Keratinocyte (primary cell): ENCODE data around the gene PPAT. TPM values are rescaled to one million over a fixed set of nuclear protein-coding genes. Genes with fewer than 3 reads are reported as not detected.

ENCODE experiments used
- DNase-seq: peaks from one replicate; pipeline ENCODE4 v3.0.0-alpha.2; 2011; ENCODE audit warnings: low read depth, missing footprints, low spot score
- FAIRE-seq: peaks from 2 replicates; lab custom pipeline; 2011; peaks lifted over from hg19 to GRCh38; lab: Jason Lieb, UNC
- H2AFZ ChIP-seq: 2 replicates; pipeline ENCODE4 v1.6.0; 2012; ENCODE audit warnings: low read length, control low read depth, inconsistent platforms; ENCODE audit not compliant: control insufficient read depth
- H3K27ac ChIP-seq: 2 replicates; pipeline ENCODE4 v1.5.1; 2011; ENCODE audit warnings: low read length; ENCODE audit not compliant: control insufficient read depth, insufficient read depth
- H3K27me3 ChIP-seq: 3 replicates; pipeline ENCODE4 v1.6.0; 2011; ENCODE audit warnings: low read length; ENCODE audit not compliant: control insufficient read depth, insufficient read depth; ENCODE audit errors: extremely low read depth
- H3K36me3 ChIP-seq, 2 experiments: 2 replicates in 1 of 2; 3 replicates in 1 of 2; pipeline ENCODE4 v1.5.1; 2011; ENCODE audit warnings: low read length in 2 of 2, mild to moderate bottlenecking in 1 of 2; ENCODE audit not compliant: control insufficient read depth in 2 of 2, insufficient read depth in 2 of 2; ENCODE audit errors: extremely low read depth in 1 of 2
- H3K4me1 ChIP-seq: 3 replicates; pipeline ENCODE4 v1.5.1; 2011; ENCODE audit warnings: low read length; ENCODE audit not compliant: control insufficient read depth, insufficient read depth; ENCODE audit errors: extremely low read depth
- H3K4me2 ChIP-seq: 3 replicates; pipeline ENCODE4 v1.6.0; 2011; ENCODE audit warnings: low read depth, low read length; ENCODE audit not compliant: control insufficient read depth, insufficient read depth; ENCODE audit errors: extremely low read depth
- H3K4me3 ChIP-seq, 3 experiments: fragments of 200-600 bp in 1 of 3; sonication (generic) in 1 of 3; 2 replicates in 2 of 3; 3 replicates in 1 of 3; pipeline ENCODE4 v1.5.1; 2011 to 2016; ENCODE audit warnings: low read length in 3 of 3, mild to moderate bottlenecking in 3 of 3, control low read depth in 2 of 3, inconsistent platforms in 1 of 3, low read depth in 1 of 3, mixed read lengths in 1 of 3, mixed run types in 1 of 3, moderate library complexity in 1 of 3; ENCODE audit not compliant: control insufficient read depth in 2 of 3, insufficient read depth in 2 of 3; ENCODE audit errors: extremely low read depth in 1 of 3
- H3K79me2 ChIP-seq: 2 replicates; pipeline ENCODE4 v1.6.0; 2012; ENCODE audit warnings: low read length; ENCODE audit not compliant: control insufficient read depth, insufficient read depth
- H3K9ac ChIP-seq: 3 replicates; pipeline ENCODE4 v1.6.0; 2011; ENCODE audit warnings: low read length; ENCODE audit not compliant: control insufficient read depth, insufficient read depth; ENCODE audit errors: extremely low read depth
- H3K9me1 ChIP-seq: 3 replicates; pipeline ENCODE4 v1.6.0; 2011; ENCODE audit warnings: low read length; ENCODE audit not compliant: control insufficient read depth, insufficient read depth; ENCODE audit errors: extremely low read depth
- H3K9me3 ChIP-seq: 2 replicates; pipeline ENCODE4 v1.5.1; 2012; ENCODE audit warnings: low read depth, low read length; ENCODE audit not compliant: control insufficient read depth
- H4K20me1 ChIP-seq: 3 replicates; pipeline ENCODE4 v1.6.0; 2011; ENCODE audit warnings: low read length; ENCODE audit not compliant: control insufficient read depth, insufficient read depth; ENCODE audit errors: extremely low read depth
- EZH2 ChIP-seq: IDR thresholded peaks from one replicate; pipeline ENCODE4 v1.6.1; 2012; ENCODE audit warnings: inconsistent platforms, mild to moderate bottlenecking, low read length, moderate library complexity
- dilution Hi-C: fragments of 300-500 bp; cut with MboI; formaldehyde crosslinking; loops from one replicate; pipeline ENCODE4 v1.7.0; 2020; ENCODE audit warnings: low sequenced_read_pairs; ENCODE audit not compliant: extremely low pct_ligation_motif_present
- polyA plus RNA-seq, 5 experiments: library from polyadenylated mRNA; depleted of rRNA in 3 of 5; stranded (reverse) in 3 of 5; stranded (forward) in 1 of 5; unstranded in 1 of 5; fragments of >200 nt; gene quantifications; 1 replicate in 1 of 5; 2 replicates in 3 of 5; 3 replicates in 1 of 5; pipeline versions ENCODE4 v1.2.1 to v1.2.3, GENCODE V29; 2011 to 2012; ENCODE audit warnings: missing spikeins in 2 of 5, low read depth in 1 of 5, low replicate concordance in 1 of 5
- TF ChIP-seq, protein P1 (sequence below), 3 experiments: IDR thresholded peaks in 1 of 3; conservative IDR thresholded peaks in 1 of 3; optimal IDR thresholded peaks in 1 of 3; 2 replicates in 2 of 3; 3 replicates in 1 of 3; pipeline versions ENCODE3 to v1.5.1; 2011; ENCODE audit warnings: low read length in 3 of 3, mild to moderate bottlenecking in 3 of 3, moderate library complexity in 2 of 3, control low read depth in 1 of 3, inconsistent platforms in 1 of 3; ENCODE audit not compliant: insufficient read depth in 2 of 3; ENCODE audit errors: extremely low read depth in 1 of 3

The PPAT gene
- polyA plus RNA-seq, 1 donor (not counting 4 experiments of a cell fraction or from before 2014, with no cell fraction given) = 24.9 TPM

DNA sequence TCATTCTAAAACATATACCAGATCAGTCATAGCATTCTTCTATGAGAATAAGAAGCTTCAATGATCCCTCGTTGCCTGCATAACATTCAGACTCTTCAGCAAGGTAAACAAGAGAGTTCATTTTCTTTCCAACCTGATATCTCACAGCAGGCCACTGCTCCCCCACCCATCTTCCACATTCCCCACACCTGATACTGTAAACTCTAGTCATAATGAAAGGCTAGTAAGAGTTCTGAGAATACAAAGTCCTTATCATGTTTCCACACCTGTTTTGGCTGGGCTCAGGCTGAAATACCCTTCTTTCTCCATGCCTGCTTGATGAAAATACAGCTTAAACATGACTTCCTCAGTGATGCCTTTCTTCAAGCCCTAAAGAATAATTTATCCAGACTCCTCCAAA, 45.9 kb downstream of the PPAT start:
- no peaks in the 10 kb centered on the region for H4K20me1 ChIP-seq
- DNase-seq = no peak
- H3K9ac ChIP-seq = no peak overlapping the region
- H3K4me1 ChIP-seq = peaks cover 10% of the 10 kb centered on the region
- no peaks in the 10 kb centered on the region for H3K27me3 ChIP-seq
- dilution Hi-C loops = no loop called here
- no peak for TF ChIP-seq EZH2
- TF ChIP-seq, protein P1, sequence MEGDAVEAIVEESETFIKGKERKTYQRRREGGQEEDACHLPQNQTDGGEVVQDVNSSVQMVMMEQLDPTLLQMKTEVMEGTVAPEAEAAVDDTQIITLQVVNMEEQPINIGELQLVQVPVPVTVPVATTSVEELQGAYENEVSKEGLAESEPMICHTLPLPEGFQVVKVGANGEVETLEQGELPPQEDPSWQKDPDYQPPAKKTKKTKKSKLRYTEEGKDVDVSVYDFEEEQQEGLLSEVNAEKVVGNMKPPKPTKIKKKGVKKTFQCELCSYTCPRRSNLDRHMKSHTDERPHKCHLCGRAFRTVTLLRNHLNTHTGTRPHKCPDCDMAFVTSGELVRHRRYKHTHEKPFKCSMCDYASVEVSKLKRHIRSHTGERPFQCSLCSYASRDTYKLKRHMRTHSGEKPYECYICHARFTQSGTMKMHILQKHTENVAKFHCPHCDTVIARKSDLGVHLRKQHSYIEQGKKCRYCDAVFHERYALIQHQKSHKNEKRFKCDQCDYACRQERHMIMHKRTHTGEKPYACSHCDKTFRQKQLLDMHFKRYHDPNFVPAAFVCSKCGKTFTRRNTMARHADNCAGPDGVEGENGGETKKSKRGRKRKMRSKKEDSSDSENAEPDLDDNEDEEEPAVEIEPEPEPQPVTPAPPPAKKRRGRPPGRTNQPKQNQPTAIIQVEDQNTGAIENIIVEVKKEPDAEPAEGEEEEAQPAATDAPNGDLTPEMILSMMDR (optimal IDR thresholded peaks at IDR 0.05 in 1 of 3, IDR thresholded peaks at IDR 0.05 in 1 of 3, conservative IDR thresholded peaks at IDR 0.05 in 1 of 3; ENCODE audit: extremely low read depth in 1 of 3, insufficient read depth in 2 of 3, low read length in 3 of 3) = no peak
- H3K36me3 ChIP-seq = no peaks in the 10 kb centered on the region
- no peaks in the 10 kb centered on the region for H3K9me3 ChIP-seq
- peaks cover 22% of the 10 kb centered on the region for H3K79me2 ChIP-seq
- H2AFZ ChIP-seq = no peak overlapping the region
- no peak overlapping the region for H3K27ac ChIP-seq
- H3K4me3 ChIP-seq = no peak overlapping the region
- H3K9me1 ChIP-seq = no peaks in the 10 kb centered on the region
- H3K4me2 ChIP-seq = no peak overlapping the region
- peak; percentile 5 for FAIRE-seq

DNA sequence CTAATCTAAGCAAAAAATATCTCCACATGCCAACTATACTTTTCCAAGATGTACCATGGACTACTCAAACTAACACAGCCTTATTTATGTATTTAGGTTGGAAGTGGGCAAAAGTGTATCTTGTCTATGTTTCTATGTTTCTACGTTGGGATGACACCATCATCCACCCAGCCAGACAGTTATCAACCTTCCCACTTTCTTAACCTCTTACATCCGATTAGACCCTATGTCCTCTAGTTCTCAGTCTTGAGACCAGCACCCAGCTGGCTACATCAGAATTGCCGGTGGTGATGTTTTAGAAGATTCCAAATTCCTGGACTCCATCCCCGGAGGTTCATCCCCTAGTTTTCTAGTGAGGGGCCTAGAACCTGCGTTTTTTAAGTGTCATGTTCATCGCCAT, 47.1 kb downstream of the PPAT start:
- no peak for DNase-seq
- Histone ChIP-seq H3K79me2 (peaks cover 22% of the 10 kb centered on the region), H2AFZ (peak overlapping the region; percentile 32)

More for the DNA sequence above, 47.1 kb downstream of the PPAT start:
- Histone ChIP-seq H3K9ac (peak overlapping the region; percentile 97), H3K9me1 (no peaks in the 10 kb centered on the region), H3K9me3 (no peaks in the 10 kb centered on the region), H3K4me3 (peak overlapping the region; percentile 64 to 98 (median 96)), H3K27ac (peak overlapping the region; percentile 93), H3K4me2 (peak overlapping the region; percentile 95), H3K4me1 (peaks cover 10% of the 10 kb centered on the region), H3K36me3 (no peaks in the 10 kb centered on the region), H3K27me3 (no peaks in the 10 kb centered on the region), H4K20me1 (no peaks in the 10 kb centered on the region)
- FAIRE-seq = peak; percentile 70
- dilution Hi-C loops = no loop called here
- TF ChIP-seq, protein P1 (optimal IDR thresholded peaks at IDR 0.05 in 1 of 3, IDR thresholded peaks at IDR 0.05 in 1 of 3, conservative IDR thresholded peaks at IDR 0.05 in 1 of 3; ENCODE audit: extremely low read depth in 1 of 3, insufficient read depth in 2 of 3, low read length in 3 of 3) = no peak
- no peak for TF ChIP-seq EZH2
